ENCODE data around the gene PIN1.
A peak's percentile ranks its signal among the peaks of the same experiment; 100 is the strongest.
"Not testable (repeated sequence)": the region's sequence is repeated elsewhere in the genome, so short reads cannot be mapped to it uniquely, and the experiment has no call there.

PIN1 gene

GRCh38 chr19:9818734-9819595 is 16.2 kb upstream of the PIN1 start, which contains the start of gene FBXL12:
Gene FBXL12 (minus strand): TSS chr19:9819079. CDS start chr19:9818813, 266 bp downstream.
- peak; percentile 100 for DNase-seq

- no peak for DNase-seq
Measured at GRCh38 chr19:9819596-9819909, 15.6 kb upstream of the PIN1 start.

- DNase-seq = not testable (repeated sequence)
Measured at GRCh38 chr19:9820034-9820433, 15.1 kb upstream of the PIN1 start.

GRCh38 chr19:9823816-9824215 is 11.3 kb upstream of the PIN1 start:
- DNase-seq = no peak

GRCh38 chr19:9827289-9828238 is 7.6 kb upstream of the PIN1 start, which contains the start of gene UBL5:
Gene UBL5 (plus strand): TSS chr19:9827918. CDS start chr19:9828338, 420 bp downstream.
- DNase-seq = peak; percentile 92

GRCh38 chr19:9828551-9829063 is 6.5 kb upstream of the PIN1 start:
- DNase-seq = no peak

- no peak for DNase-seq
Measured at GRCh38 chr19:9834307-9834725, 802 bp upstream of the PIN1 start.

GRCh38 chr19:9835507-9835949 is 410 bp downstream of the PIN1 start:
- DNase-seq = no peak

GRCh38 chr19:9836021-9836420 is 903 bp downstream of the PIN1 start:
- DNase-seq = no peak

GRCh38 chr19:9838324-9838723 is 3.2 kb downstream of the PIN1 start:
- no peak for DNase-seq

GRCh38 chr19:9839415-9839814 is 4.3 kb downstream of the PIN1 start:
- DNase-seq = no peak

- DNase-seq = no peak
Measured at GRCh38 chr19:9842834-9843625, 7.9 kb downstream of the PIN1 start.

- not testable (repeated sequence) for DNase-seq
Measured at GRCh38 chr19:9843626-9844273, 8.6 kb downstream of the PIN1 start.

GRCh38 chr19:9847087-9847671 is 12.1 kb downstream of the PIN1 start:
- DNase-seq = no peak

- DNase-seq = no peak
Measured at GRCh38 chr19:9848060-9848459, 12.9 kb downstream of the PIN1 start.

- DNase-seq = no peak
Measured at GRCh38 chr19:9848762-9849161, 13.6 kb downstream of the PIN1 start.

- no peak for DNase-seq
Measured at GRCh38 chr19:9849791-9850190, 14.7 kb downstream of the PIN1 start.

- DNase-seq = no peak
Measured at GRCh38 chr19:9850235-9850959, 15.3 kb downstream of the PIN1 start.

- DNase-seq = no peak
Measured at GRCh38 chr19:9854282-9854846, 19.2 kb downstream of the PIN1 start.

- no peak for DNase-seq
Measured at GRCh38 chr19:9856609-9857008, 21.5 kb downstream of the PIN1 start.

Data from right hindlimb (tissue), 1 donor.